GM21390 (cell line): ENCODE results near the gene GLYR1.
"Not testable (repeated sequence)": the region's sequence is repeated elsewhere in the genome, so short reads cannot be mapped to it uniquely, and the experiment has no call there.

Source experiments
- ATAC-seq: cut with Tn5 transposase; IDR thresholded peaks from one replicate; pipeline ENCODE4 v1.9.1; 2021; ENCODE audit not compliant: unreplicated experiment

The GLYR1 gene

DNA sequence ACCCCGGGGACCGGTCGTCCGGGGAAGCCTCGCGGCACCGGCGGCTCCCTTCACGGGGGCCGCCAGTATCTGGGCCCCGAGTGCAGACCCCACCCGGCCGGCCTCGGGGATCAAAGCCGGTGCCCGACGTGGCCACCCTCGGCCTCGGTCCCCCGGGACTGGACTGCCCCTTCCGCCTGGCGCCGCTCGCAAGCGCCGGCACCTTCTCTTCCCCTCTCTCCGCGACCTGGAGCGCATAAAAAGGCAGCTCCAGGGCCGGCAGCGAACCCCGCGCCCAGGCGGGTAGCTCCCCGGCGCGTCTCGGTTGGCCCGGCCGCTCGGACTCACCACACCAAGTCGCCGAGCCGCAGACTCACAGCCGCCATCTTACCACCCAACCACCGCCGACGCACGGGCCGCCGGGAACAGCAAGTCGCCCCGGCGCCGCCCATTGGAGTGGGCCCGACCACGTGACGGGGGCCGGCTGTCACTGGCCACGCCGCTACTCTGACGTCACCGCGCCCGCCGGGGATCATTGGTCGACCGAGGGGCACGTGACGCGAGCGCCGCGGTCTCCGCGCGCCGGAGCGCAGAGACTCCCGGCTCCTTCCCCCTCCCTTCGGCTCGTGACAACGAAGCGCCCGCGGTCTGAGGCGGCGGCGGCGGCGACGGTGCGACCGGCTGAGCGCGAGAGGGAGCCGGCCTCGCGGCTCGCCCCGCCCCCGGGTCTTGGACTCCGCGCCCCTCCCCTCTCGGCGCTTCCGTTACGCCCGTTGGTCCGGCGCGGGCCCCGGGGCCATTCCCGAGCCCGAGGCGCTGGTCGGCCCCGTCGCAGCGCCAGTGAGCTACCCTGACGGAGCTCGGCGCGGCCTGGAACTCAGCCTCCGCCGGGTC is at the start of gene GLYR1, which contains the start of gene UBN1:
Gene GLYR1, minus strand, starts transcription at position 388 of the 873 bp plus-strand sequence. Its CDS starts 23 bp downstream, at position 365.
Gene UBN1, plus strand, starts transcription at position 581 of the 873 bp plus-strand sequence. CDS start 5,437 bp downstream, outside the sequence.
- peak; percentile 86 for ATAC-seq

- not testable (repeated sequence) for ATAC-seq
Measured at GRCh38 chr16:4896761-4897160, 49.7 kb upstream of the GLYR1 start.

GRCh38 chr16:4895366-4895765 is 48.3 kb upstream of the GLYR1 start:
- ATAC-seq = no peak

DNA sequence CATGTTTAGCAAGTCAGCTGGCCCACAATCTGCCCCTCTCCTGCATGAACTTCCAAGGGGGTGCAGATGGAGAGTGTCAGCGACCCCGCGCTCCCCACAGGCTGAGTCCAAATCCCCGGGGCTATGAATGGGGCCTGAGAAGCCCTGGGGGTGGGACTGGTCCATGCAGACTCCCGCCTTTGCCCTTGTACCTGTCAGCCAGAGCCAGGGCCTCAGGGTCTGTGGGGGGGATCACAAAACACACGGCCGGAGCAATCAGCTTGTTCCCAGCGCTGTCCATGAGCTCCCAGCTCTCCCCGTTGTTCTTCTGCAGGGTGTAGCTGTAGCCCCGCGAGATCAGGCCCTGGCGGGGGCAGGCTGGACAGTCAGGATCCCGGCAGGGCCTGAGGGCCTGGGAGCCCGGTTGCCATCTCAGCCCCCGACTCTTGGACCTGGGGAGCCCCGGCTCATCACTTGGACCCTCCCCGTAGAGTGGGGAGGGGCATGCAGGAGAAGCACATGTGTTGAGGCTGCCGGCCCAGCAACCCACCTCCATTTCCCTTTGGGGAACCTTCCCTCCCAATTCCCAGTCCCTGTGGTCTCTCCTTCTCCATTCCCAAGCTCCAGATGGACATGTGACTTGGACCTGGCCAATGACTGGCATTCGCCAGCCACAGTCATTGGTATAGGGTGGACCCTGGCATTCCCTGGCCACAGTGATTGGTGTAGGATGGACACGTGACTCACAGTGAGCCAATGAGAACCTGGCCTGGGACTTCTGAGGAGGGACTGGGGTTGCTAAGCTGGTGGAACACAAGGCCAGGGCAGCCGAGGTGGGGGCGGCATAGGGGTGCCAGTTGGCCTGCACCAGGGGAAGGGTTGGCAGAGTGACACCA is 47.4 kb upstream of the GLYR1 start:
- no peak for ATAC-seq

DNA sequence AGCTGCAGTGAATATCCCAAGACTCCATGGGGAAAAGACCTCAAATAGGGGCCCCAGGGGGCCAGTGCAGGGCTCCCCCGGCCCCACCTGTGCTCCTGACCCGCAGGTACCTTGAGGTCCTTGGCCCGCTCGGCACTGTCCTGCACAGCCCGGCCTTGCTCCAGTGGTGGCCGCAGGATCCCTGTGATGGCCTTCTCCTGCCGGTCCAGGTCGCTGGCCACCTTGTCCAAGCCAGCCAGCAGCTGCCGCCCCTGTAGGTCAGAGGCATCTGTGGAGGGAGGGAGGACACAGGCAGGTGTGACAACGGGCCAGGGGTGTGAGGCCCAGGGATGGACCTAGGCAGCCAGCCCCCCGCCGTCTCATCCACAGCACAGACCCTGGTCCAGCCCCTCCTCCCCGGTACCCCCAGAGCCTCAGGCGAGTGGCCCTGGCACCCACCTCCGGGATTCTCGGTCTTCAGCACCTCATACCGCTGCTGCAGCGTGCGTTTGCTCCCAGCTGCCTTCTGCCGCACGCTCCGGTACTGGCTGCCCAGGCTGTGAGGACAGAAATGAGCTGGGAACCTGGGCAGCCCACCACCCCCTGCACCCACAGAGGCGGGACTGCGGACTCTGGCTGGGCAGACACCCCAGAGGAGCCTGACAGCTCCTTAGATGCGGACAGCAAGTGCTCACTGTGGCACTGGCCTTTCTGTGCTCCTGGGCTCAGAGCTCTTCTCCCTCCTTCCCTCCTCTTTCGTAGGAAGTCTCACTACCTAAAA is 46.2 kb upstream of the GLYR1 start:
- no peak for ATAC-seq

GRCh38 chr16:4892361-4893102 is 45.4 kb upstream of the GLYR1 start:
- no peak for ATAC-seq

GRCh38 chr16:4891886-4892216 is 44.8 kb upstream of the GLYR1 start:
- ATAC-seq = no peak

DNA sequence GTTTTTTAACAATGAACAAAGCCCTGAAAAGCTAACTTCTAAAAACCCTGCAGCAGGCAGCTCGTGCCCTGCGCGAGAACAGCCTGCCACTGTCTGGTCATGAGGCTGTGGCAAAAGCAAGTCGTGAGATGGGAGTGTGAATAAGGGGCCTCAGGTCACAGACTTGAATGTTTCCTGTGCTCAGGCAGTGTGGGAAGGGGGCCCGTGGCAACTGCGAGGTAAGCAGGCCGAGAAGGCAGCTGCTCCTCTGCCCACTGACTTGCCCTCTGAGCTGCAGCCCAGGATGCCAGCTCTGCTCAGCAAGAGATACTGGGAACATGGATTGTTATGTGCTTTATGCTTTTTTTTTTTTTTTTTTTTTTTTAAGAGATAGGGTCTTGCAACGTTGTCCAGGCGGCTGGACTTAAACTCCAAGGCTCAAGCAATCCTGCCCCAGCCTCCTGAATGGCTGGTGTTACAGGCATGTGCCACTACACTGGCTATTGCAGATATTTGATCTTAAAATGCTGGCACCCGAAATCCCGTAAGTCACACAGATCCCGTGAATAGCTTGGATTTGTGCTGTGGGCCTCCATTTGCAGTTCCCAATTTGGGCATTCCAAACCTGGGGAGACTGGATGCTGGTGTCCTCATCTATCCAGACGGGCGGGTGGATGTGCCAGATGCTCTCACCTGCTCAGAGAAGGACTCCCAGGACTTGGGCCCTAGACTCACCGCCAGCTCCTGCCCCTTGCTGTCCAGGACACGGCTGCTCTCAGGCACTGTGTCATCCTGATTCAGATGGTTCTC is 44.2 kb upstream of the GLYR1 start:
- no peak for ATAC-seq

DNA sequence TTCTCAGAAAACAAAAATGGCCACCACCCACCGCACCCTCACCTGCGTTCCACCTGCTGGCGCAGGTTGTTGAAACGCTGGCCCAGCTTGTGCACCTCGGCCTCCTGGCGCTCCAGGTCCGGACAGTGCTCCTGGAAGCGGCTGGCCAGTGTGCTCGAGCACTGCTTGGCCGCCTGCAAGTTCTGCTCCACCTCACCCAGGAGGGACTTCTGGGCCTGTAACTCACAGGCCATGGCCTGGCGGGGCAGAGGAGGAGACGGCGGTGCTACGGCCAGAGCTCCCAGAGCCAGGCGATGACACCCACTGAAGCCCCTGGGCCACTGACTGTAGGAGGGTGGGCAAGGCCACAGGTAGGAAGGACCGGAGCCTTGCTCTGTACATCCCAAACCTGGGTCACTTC is 43.6 kb upstream of the GLYR1 start:
- ATAC-seq = no peak

- no peak for ATAC-seq
Measured at GRCh38 chr16:4890026-4890425, 42.9 kb upstream of the GLYR1 start.

- ATAC-seq = no peak
Measured at GRCh38 chr16:4888428-4889135, 41.5 kb upstream of the GLYR1 start.

DNA sequence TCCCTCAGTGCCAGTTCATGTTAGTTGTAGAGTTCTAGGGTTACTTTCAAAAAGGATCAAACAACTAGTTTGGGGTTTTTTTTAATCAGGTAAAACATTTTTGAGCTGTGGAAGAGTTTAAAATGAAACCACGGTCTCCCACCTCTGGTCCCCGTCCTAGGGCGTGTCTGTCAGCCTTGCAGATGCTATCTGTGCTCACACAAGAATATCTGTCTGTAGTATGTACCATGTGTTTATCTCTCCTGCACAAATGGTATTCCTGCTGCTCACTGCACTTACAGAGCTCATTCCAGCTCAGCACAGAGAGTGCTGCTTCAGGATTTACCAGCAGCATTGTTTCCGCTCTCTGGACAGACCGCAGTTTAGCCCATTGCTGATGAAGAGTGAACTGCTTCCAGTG is 39.1 kb upstream of the GLYR1 start:
- ATAC-seq = no peak

DNA sequence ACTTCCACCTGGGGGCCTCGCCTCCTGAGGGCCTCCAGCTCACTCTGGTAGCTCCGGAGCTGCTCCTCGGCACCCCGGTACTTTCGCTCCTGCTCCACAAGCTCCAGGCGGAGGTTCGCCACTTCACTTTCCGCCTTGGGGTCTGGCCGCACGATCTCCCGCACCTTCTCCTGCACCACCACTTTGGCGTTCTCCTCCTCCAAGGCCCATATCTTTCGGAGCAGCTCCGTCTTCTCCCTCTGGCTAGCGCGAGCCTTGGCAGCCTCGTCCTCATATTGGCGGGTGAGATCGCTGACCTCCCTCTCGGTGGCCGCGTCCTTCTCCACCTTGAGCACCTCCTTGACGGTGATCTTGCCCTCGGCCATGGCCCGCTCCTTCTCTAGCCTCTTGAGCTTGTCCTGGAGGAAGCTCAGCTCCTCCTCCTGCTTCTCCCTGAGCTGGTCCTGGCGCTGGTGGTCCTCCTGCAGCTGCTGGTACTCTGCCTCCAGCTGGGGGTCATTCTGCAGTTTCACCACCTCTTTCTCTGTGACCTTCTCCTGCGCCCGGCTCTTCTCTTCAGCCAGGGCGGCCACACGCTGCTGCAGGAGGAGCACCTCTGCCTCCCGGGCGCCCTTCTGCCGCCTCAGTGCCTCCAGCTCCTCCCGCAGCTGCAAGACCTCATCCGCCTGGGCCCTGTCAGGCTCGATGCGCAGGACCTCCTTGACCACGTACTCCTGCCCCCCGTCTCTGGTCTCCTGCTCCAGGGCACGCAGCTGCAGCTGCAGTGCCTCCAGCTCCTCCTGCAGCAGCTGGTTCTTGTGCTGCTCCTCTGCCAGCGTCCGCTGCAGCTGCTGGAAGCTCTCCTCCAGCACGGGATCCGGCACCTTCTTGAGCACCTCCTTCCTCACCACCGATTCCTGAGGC is 38.1 kb upstream of the GLYR1 start:
- ATAC-seq = no peak

DNA sequence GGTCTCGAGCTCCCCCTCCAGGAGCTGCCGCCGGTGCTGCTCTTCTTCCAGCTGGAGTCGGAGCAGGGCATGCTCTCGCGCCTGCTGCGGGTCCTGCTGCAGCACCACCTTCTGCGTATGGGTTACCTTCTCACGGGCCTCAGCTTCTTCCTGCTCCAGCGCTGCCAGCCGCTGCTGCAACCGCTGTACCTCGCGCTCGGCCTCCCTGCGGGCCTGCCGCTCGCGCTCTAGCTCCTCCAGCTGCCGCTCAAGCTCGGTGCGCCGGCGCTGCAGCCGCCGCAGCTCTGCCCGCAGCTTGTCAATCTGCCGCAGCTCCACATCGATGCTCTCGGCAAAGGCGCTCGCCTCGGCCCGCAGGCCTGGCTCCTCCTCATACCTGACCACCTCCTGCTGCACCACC is 37.1 kb upstream of the GLYR1 start:
- ATAC-seq = no peak

GRCh38 chr16:4883501-4883900 is 36.4 kb upstream of the GLYR1 start:
- no peak for ATAC-seq

- no peak for ATAC-seq
Measured at GRCh38 chr16:4882633-4883285, 35.7 kb upstream of the GLYR1 start.

GRCh38 chr16:4882000-4882632 is 35.0 kb upstream of the GLYR1 start:
- no peak for ATAC-seq
